Adrenal gland (tissue), 12 donors: ENCODE data around the gene ZNF445. TPM values are rescaled to one million over a fixed set of nuclear protein-coding genes. Genes with fewer than 3 reads are reported as not detected.

Source experiments
- DNase-seq, 7 donors: peaks; one replicate each; pipeline ENCODE4 v3.0.0-alpha.2; 2019 to 2020
- H3K27ac ChIP-seq, 5 donors: fragments of 200-600 bp; sonication (generic) in 4 of 5; 1 replicate in 3 of 5; 2 replicates in 2 of 5; pipeline versions ENCODE4 v1.5.1 to v1.8.0; 2016 to 2020; ENCODE audit warnings: mild to moderate bottlenecking in 1 of 5
- H3K27me3 ChIP-seq: fragments of 200-600 bp; 2 replicates; pipeline ENCODE4 v1.8.0; 2021
- H3K36me3 ChIP-seq, 2 donors: fragments of 200-600 bp; replicated peaks in 1 of 2; 1 replicate in 1 of 2; 2 replicates in 1 of 2; pipeline versions ENCODE4 v1.5.1 to v1.8.0; 2018 to 2022
- H3K4me1 ChIP-seq, 2 donors: fragments of 200-600 bp; replicated peaks in 1 of 2; 1 replicate in 1 of 2; 2 replicates in 1 of 2; pipeline versions ENCODE4 v1.5.1 to v1.8.0; 2018 to 2021
- H3K4me3 ChIP-seq, 4 donors: fragments of 200-600 bp; sonication (generic) in 3 of 4; one replicate each; pipeline ENCODE4 v1.5.1; 2016 to 2018
- H3K9me3 ChIP-seq, 3 donors: fragments of 200-600 bp; sonication (generic) in 1 of 3; replicated peaks in 1 of 3; 1 replicate in 2 of 3; 2 replicates in 1 of 3; pipeline versions ENCODE4 v1.5.1 to v1.8.0; 2016 to 2021
- CTCF ChIP-seq, 6 experiments: fragments of 450-650 bp in 4 of 6; fragments of 200-600 bp in 2 of 6; sonication (generic) in 1 of 6; IDR thresholded peaks; 1 replicate in 5 of 6; 2 replicates in 1 of 6; pipeline versions ENCODE4 v1.5.1 to v1.8.0; 2016 to 2021; ENCODE audit warnings: antibody characterized with exemption in 6 of 6, mild to moderate bottlenecking in 2 of 6, moderate library complexity in 1 of 6
- POLR2A ChIP-seq, 2 donors: fragments of 450-650 bp; IDR thresholded peaks; one replicate each; pipeline ENCODE4 v1.6.1; 2017; ENCODE audit warnings: antibody characterized with exemption in 2 of 2, mild to moderate bottlenecking in 2 of 2, moderate library complexity in 1 of 2
- WGBS, 4 donors: extraction: QIAGEN DNeasy Blood & Tissue Kit in 2 of 4; methylation state at CpG; one replicate each; pipeline versions ENCODE4 v1.1.5 to v1.1.7; 2013 to 2017; 5-methylcytosine and 5-hydroxymethylcytosine counted together
- intact Hi-C, 2 donors: fragments of 100-400 bp; cut with DNase I; formaldehyde crosslinking; loops; one replicate each; pipeline versions ENCODE4 v1.14.1 to v1.15.0; 2022 to 2023
- polyA plus RNA-seq, 3 donors: library from polyadenylated mRNA; stranded (reverse); fragments of 200-250 nt in 2 of 3; fragments of 350-450 nt in 1 of 3; fragmentation: Illumina TruSeq in 1 of 3; extraction: RNeasy Lipid Tissue Mini Kit (QIAGEN cat#74804) in 1 of 3; gene quantifications; one replicate each; pipeline ENCODE4 v1.2.3, GENCODE V29; 2013 to 2014
- total RNA-seq, 9 donors: library from RNA; depleted of rRNA in 4 of 9; stranded (reverse); fragments of >200 nt in 4 of 9; fragments of 120-200 nt in 1 of 9; fragmentation: NEBNext Ultra II Directional in 1 of 9; extraction: Animal tissue kit (Norgen Biotek cat#: 25700) in 1 of 9; gene quantifications; one replicate each; pipeline versions ENCODE4 v1.1.0 to v1.2.4, GENCODE V29; 2013 to 2023
- donor health status: healthy with polysubstance abuse.
- donor health status: Bipolar disorder and iron deficiency.
- donor health status: DM: yes; HTN: yes; CAD: no.
- donor health status: DM: no; HTN: no; CAD: no.
- donor health status: DM: no; HTN: no; CAD: no.
- donor health status: DM: yes; HTN: yes; CAD: no.

ZNF445 gene
- total and polyA plus RNA-seq, 12 donors, result 2.6 to 21.1 (median 8.1) TPM

DNA sequence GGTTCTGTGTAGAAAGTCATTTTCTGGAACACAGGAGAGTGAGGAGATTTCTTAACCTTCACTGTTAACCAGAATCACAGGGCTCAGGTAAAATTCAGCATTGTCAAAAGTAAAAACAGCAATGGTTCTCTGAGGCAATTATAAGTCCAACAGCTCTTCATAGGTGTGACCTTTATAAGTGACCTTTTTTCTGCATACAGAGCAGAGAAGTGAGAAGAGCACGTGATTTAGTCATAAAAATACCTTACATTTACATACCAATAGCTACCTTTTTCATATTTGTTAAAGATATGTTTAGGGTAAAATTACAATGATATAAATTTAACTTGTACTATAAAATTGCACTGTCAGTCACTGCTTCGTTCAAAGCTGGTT, 41.3 kb upstream of the ZNF445 start:
- intact Hi-C loops, result loop anchor here in 1 of 2 donors (10.0 kb wide), 1 partner anchor 194 kb away; no protein-coding TSS in a partner anchor
- Histone ChIP-seq H3K27me3 (peaks cover 3% of the 10 kb centered on the region), H3K4me1 (no peaks in the 10 kb centered on the region), H3K36me3 (no peaks in the 10 kb centered on the region), H3K9me3 (no peaks in the 10 kb centered on the region), H3K4me3 (no peak overlapping the region), H3K27ac (no peak overlapping the region)
- 46 to 67% (median 53%) methylated on average over 2 of the region's 2 CpGs for WGBS, 4 donors
- TF ChIP-seq POLR2A (IDR thresholded peaks at IDR 0.05) (no peak), CTCF (IDR thresholded peaks at IDR 0.05) (no peak)
- DNase-seq, result no peak

DNA sequence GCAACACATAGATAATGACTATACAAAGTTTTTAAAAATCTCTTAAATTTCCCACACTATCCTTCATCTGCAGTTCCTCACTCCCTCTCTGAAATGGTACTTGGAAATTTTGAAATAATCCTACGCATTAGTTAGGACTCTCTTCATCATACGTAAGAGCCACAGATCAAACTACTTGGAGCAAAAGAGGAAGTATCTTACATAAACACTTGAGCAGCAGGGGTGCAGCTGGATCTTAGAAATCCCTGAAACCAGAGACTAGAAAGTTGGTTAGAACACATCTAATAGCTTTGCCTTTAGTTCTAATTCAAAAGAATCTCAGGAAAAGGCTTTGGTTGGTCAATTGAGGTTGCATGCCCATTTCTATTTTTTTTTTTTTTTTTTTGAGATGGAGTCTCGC, 38.8 kb upstream of the ZNF445 start:
- no peak overlapping the region for H3K4me3 ChIP-seq
- 74 to 85% (median 82%) methylated on average over 2 to 3 of the region's 3 CpGs for WGBS, 4 donors
- peaks cover 0 to 3% of the 10 kb centered on the region in 2 donors for H3K4me1 ChIP-seq
- H3K36me3 ChIP-seq, result no peaks in the 10 kb centered on the region
- DNase-seq, result no peak
- no peaks in the 10 kb centered on the region for H3K27me3 ChIP-seq
- no peaks in the 10 kb centered on the region for H3K9me3 ChIP-seq
- intact Hi-C loops, result loop anchor here in 1 of 2 donors (10.0 kb wide), 1 partner anchor 191 kb away; no protein-coding TSS in a partner anchor
- no peak for TF ChIP-seq POLR2A (IDR thresholded peaks at IDR 0.05)
- TF ChIP-seq CTCF (IDR thresholded peaks at IDR 0.05), result no peak
- no peak overlapping the region for H3K27ac ChIP-seq

DNA sequence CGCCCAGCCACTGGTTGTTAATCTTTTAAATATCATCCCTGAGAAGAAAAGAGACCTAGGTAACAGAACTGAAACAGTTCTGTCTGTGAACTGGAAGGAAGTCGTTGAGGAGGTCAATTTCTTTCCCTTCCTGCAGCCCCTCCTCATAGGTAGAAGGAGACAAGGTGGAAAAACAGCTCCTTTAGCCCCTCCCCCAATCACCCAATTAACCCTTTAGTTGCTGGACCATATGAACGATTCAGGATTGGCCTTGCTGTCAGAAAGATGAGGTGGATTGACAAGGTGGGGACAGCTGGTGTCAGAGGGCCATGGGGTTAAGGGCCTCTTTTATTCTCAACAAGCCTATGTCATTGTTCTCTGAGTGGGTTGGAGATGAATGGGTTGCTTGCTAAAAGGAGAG, 36.0 kb upstream of the ZNF445 start:
- DNase-seq, result no peak
- Histone ChIP-seq H3K36me3 (no peaks in the 10 kb centered on the region), H3K27ac (no peak overlapping the region), H3K9me3 (no peaks in the 10 kb centered on the region), H3K27me3 (no peaks in the 10 kb centered on the region), H3K4me3 (no peak overlapping the region), H3K4me1 (peaks cover 8 to 16% of the 10 kb centered on the region in 2 donors)
- 35 to 45% (median 39%) methylated on average over 3 of the region's 3 CpGs for WGBS, 4 donors
- intact Hi-C loops, result loop anchor here in 1 of 2 donors (10.0 kb wide), 1 partner anchor 189 kb away; no protein-coding TSS in a partner anchor
- TF ChIP-seq POLR2A (IDR thresholded peaks at IDR 0.05) (no peak), CTCF (IDR thresholded peaks at IDR 0.05) (no peak)

DNA sequence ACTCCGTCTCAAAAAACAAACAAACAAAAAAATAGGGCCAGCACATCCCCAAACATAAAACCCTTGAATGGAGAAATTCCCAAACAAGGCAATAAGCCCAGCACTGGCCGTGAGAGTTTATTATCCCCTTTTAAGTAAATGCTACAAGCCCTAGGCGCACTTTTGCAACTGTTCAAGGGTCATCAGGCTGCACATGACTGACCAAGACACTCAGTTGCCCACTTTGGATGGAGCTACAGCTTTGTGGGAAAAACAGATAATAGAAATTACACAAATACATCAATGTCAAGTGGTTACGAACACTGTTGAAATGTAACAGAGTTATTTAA, 33.7 kb upstream of the ZNF445 start:
- intact Hi-C loops, result loop anchor here in 1 of 2 donors (10.0 kb wide), 1 partner anchor 186 kb away; no protein-coding TSS in a partner anchor
- peak overlapping the region in 4 of 5 donors; percentile 75 to 93 (median 86) for H3K27ac ChIP-seq
- WGBS, 4 donors, result 34 to 42% (median 37%) methylated on average over 4 of the region's 4 CpGs
- H3K27me3 ChIP-seq, result no peaks in the 10 kb centered on the region
- no peaks in the 10 kb centered on the region for H3K9me3 ChIP-seq
- H3K36me3 ChIP-seq, result no peaks in the 10 kb centered on the region
- DNase-seq, result peak in 1 of 7 donors; percentile 55
- peak overlapping the region in 2 of 4 donors; percentile 35 to 93 for H3K4me3 ChIP-seq
- TF ChIP-seq CTCF (IDR thresholded peaks at IDR 0.05) (no peak), POLR2A (IDR thresholded peaks at IDR 0.05) (no peak)
- peaks cover 8 to 16% of the 10 kb centered on the region in 2 donors for H3K4me1 ChIP-seq
